Trophoblast cell (in vitro differentiated cells and primary cell): Measurements from ENCODE around the gene UMPS.

ENCODE experiments used
- DNase-seq, 2 donors: peaks; one replicate each; pipeline ENCODE4 v3.0.0-alpha.2; 2016
- H2AFZ ChIP-seq: 2 replicates; pipeline ENCODE4 v1.6.1; 2013; ENCODE audit warnings: low read length, moderate library complexity, mild to moderate bottlenecking; ENCODE audit not compliant: insufficient read depth, poor library complexity
- H2AK5ac ChIP-seq: 2 replicates; pipeline ENCODE4 v1.6.1; 2013; ENCODE audit warnings: mild to moderate bottlenecking, low read length
- H2BK120ac ChIP-seq: 2 replicates; pipeline ENCODE4 v1.6.1; 2013; ENCODE audit warnings: low read length, mild to moderate bottlenecking, moderate library complexity; ENCODE audit not compliant: insufficient read depth, poor library complexity
- H2BK12ac ChIP-seq: 2 replicates; pipeline ENCODE4 v1.6.1; 2013; ENCODE audit warnings: mild to moderate bottlenecking, low read length, moderate library complexity
- H2BK5ac ChIP-seq: 2 replicates; pipeline ENCODE4 v1.6.1; 2013; ENCODE audit warnings: low read length, low read depth, moderate library complexity, mild to moderate bottlenecking; ENCODE audit not compliant: poor library complexity
- H3K14ac ChIP-seq: 2 replicates; pipeline ENCODE4 v1.6.1; 2013; ENCODE audit warnings: mild to moderate bottlenecking, low read length
- H3K18ac ChIP-seq: 2 replicates; pipeline ENCODE4 v1.6.1; 2013; ENCODE audit warnings: mild to moderate bottlenecking, low read length
- H3K23ac ChIP-seq: 2 replicates; pipeline ENCODE4 v1.6.1; 2013; ENCODE audit warnings: low read length
- H3K27ac ChIP-seq: 2 replicates; pipeline ENCODE4 v1.5.1; 2013; ENCODE audit warnings: low read depth, mild to moderate bottlenecking, inconsistent platforms, low read length, moderate library complexity
- H3K27me3 ChIP-seq: 2 replicates; pipeline ENCODE4 v1.6.1; 2013; ENCODE audit warnings: inconsistent platforms, mild to moderate bottlenecking, low read length, moderate library complexity; ENCODE audit not compliant: insufficient read depth
- H3K36me3 ChIP-seq, 2 experiments: 1 replicate in 1 of 2; 2 replicates in 1 of 2; pipeline ENCODE4 v1.6.1; 2013; ENCODE audit warnings: low read length in 2 of 2, mild to moderate bottlenecking in 2 of 2, moderate library complexity in 1 of 2; ENCODE audit not compliant: insufficient read depth in 2 of 2, control insufficient read depth in 1 of 2
- H3K4ac ChIP-seq: 2 replicates; pipeline ENCODE4 v1.6.1; 2013; ENCODE audit warnings: low read depth, mild to moderate bottlenecking, low read length, moderate library complexity
- H3K4me1 ChIP-seq, 2 experiments: 1 replicate in 1 of 2; 2 replicates in 1 of 2; pipeline ENCODE4 v1.6.1; 2013; ENCODE audit warnings: low read length in 2 of 2, mild to moderate bottlenecking in 2 of 2, moderate library complexity in 1 of 2; ENCODE audit not compliant: insufficient read depth in 2 of 2, control insufficient read depth in 1 of 2
- H3K4me2 ChIP-seq: 2 replicates; pipeline ENCODE4 v1.6.1; 2013; ENCODE audit warnings: inconsistent platforms, mild to moderate bottlenecking, low read length, moderate library complexity
- H3K4me3 ChIP-seq: 2 replicates; pipeline ENCODE4 v1.5.1; 2013; ENCODE audit warnings: mild to moderate bottlenecking, low read depth, low read length, inconsistent platforms
- H3K79me1 ChIP-seq: one replicate; pipeline ENCODE4 v1.6.1; 2013; ENCODE audit warnings: low read length
- H3K79me2 ChIP-seq: 2 replicates; pipeline ENCODE4 v1.6.1; 2013; ENCODE audit warnings: low read length, mild to moderate bottlenecking; ENCODE audit not compliant: control insufficient read depth, insufficient read depth, poor library complexity
- H3K9ac ChIP-seq: 2 replicates; pipeline ENCODE4 v1.6.1; 2013; ENCODE audit warnings: mild to moderate bottlenecking, low read length
- H3K9me3 ChIP-seq: 2 replicates; pipeline ENCODE4 v1.6.1; 2013; ENCODE audit warnings: low read depth, mild to moderate bottlenecking, control low read depth, inconsistent platforms, low read length; ENCODE audit not compliant: insufficient read depth
- H4K12ac ChIP-seq: 2 replicates; pipeline ENCODE4 v1.6.1; 2013; ENCODE audit warnings: low read depth, mild to moderate bottlenecking, low read length, moderate library complexity
- H4K8ac ChIP-seq: 2 replicates; pipeline ENCODE4 v1.6.1; 2013; ENCODE audit warnings: low read depth, mild to moderate bottlenecking, low read length, moderate library complexity
- H4K91ac ChIP-seq: one replicate; pipeline ENCODE4 v1.6.1; 2013; ENCODE audit warnings: low read depth, mild to moderate bottlenecking, low read length, moderate library complexity
- WGBS: extraction: QIAGEN DNeasy Blood & Tissue Kit; methylation state at CpG from one replicate; pipeline ENCODE4 v1.1.7; 2013; ENCODE audit warnings: missing lambda C conversion rate; ENCODE audit not compliant: insufficient read length, insufficient coverage; ENCODE audit errors: extremely low coverage; 5-methylcytosine and 5-hydroxymethylcytosine counted together

UMPS gene

DNA sequence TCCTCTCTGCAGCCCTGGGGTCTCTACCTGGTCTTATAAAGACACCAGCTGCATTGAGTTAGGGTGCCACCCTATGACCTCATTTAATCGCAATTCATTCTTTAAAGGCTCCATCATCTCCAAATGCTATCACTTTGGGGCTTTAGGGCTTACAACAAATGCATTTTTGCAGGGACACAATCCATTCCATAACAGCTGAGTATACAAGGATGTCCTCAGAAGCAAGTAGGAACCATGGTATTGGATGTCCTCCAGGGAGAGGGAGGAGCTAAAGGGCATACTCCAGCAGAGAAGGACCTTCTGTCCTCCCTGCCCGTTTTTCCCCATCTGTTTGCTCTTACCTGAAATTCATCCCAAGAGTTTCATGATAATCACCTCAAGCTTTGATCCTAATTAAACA, 30.3 kb downstream of the UMPS start:
- Histone ChIP-seq H3K4me1 (peaks cover 32 to 37% of the 10 kb centered on the region in 2 experiments), H2BK5ac (no peak overlapping the region), H3K79me2 (peaks cover 12% of the 10 kb centered on the region), H2AK5ac (no peak overlapping the region), H4K91ac (no peak overlapping the region), H3K27ac (no peak overlapping the region), H3K79me1 (peaks cover 26% of the 10 kb centered on the region), H3K9ac (no peak overlapping the region), H3K4me3 (no peak overlapping the region), H2AFZ (no peak overlapping the region), H3K4ac (no peak overlapping the region), H4K8ac (no peak overlapping the region), H3K18ac (no peak overlapping the region), H3K23ac (no peak overlapping the region), H4K12ac (no peak overlapping the region), H2BK12ac (no peak overlapping the region), H3K9me3 (peaks cover 2% of the 10 kb centered on the region), H3K27me3 (no peaks in the 10 kb centered on the region), H2BK120ac (no peak overlapping the region), H3K36me3 (peaks cover 17 to 18% of the 10 kb centered on the region in 2 experiments), H3K4me2 (no peak overlapping the region), H3K14ac (no peak overlapping the region)
- WGBS = no CpG with 5 or more reads among the region's 2 CpGs
- no peak for DNase-seq

DNA sequence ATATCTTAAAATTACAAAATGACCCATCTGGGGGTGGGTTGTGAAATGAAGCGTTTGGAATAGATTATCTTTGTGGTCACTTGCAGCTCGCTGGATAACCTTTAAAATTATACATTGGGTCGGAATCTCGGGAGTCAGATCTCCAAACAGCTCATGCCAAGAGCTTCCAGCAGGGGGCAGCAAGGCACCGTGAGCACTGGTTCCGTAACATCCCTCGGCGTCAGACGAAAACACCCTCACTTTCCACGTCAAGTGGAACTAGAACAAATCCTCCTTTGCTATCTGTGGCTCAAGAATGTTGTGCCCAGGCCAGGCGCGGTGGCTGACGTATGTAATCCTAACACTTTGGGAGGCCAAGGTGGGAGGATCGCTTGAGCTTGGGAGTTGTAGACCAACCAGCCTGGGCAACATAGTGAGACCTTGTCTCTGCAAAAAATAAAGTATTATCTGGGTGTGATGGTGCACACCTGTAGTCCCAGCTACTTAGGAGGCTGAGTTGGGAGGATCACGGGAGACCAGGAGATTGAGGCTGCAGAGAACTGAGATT, 31.1 kb downstream of the UMPS start:
- Histone ChIP-seq H3K27ac (no peak overlapping the region), H4K91ac (peak overlapping the region; percentile 26), H3K79me2 (peaks cover 12% of the 10 kb centered on the region), H3K9ac (no peak overlapping the region), H3K4ac (no peak overlapping the region), H2BK12ac (no peak overlapping the region), H2BK120ac (peak overlapping the region; percentile 0), H3K4me3 (no peak overlapping the region), H3K79me1 (peaks cover 26% of the 10 kb centered on the region), H3K23ac (no peak overlapping the region), H4K12ac (no peak overlapping the region), H3K9me3 (peaks cover 2% of the 10 kb centered on the region), H4K8ac (no peak overlapping the region), H3K27me3 (no peaks in the 10 kb centered on the region), H3K18ac (no peak overlapping the region), H3K4me2 (no peak overlapping the region), H2AK5ac (no peak overlapping the region), H3K36me3 (peaks cover 24% of the 10 kb centered on the region in 2 experiments), H2BK5ac (no peak overlapping the region), H2AFZ (no peak overlapping the region), H3K14ac (no peak overlapping the region), H3K4me1 (peaks cover 32 to 37% of the 10 kb centered on the region in 2 experiments)
- peak; percentile 70 to 94 for DNase-seq
- no CpG with 5 or more reads among the region's 15 CpGs for WGBS

DNA sequence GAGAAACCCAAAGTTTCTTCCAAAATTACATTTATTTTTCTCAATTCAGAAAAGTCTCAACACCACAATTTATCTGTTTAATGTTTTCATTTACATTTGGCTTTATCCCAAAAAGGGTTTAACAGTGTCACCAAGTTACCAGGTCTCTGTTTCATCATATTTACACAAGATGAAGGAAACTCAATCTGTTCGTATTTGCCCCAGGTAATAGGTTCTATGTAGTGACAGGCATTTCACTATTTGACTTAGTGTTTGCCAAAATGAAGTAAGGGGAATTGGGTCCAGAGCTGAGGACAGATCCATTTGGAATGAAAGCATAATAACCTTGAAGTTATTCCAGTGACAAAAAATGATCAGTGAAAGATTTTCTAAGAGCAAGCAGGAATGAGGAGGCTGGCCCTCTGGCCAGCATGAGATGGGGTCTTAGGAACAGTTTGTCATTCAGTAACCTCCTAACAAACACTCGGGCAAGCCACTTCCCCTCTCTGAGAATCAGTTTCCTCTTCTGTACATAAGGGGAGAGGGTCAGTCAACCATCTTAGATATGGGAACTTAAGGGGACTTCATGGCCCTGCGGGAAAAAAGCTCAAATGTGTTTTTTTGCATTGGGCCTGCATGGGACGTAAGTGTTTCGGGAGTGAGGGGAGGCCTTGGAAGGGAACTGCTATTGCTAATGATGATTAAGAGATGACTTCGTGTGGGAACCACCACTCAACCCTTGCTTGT, 31.8 kb downstream of the UMPS start:
- Histone ChIP-seq H3K4ac (no peak overlapping the region), H4K91ac (peak overlapping the region; percentile 62), H3K9ac (no peak overlapping the region), H3K27ac (peak overlapping the region; percentile 11), H2AK5ac (no peak overlapping the region), H2BK120ac (peak overlapping the region; percentile 69), H3K4me2 (no peak overlapping the region), H3K4me3 (no peak overlapping the region), H2BK5ac (peak overlapping the region; percentile 44), H3K79me1 (peaks cover 30% of the 10 kb centered on the region), H3K14ac (peak overlapping the region; percentile 18), H3K27me3 (no peaks in the 10 kb centered on the region), H3K79me2 (peaks cover 12% of the 10 kb centered on the region), H3K23ac (no peak overlapping the region), H3K36me3 (peaks cover 29 to 31% of the 10 kb centered on the region in 2 experiments), H4K8ac (no peak overlapping the region), H2AFZ (no peak overlapping the region), H2BK12ac (peak overlapping the region; percentile 61), H3K4me1 (peaks cover 37 to 42% of the 10 kb centered on the region in 2 experiments), H3K9me3 (peaks cover 2% of the 10 kb centered on the region), H3K18ac (peak overlapping the region; percentile 21), H4K12ac (no peak overlapping the region)
- DNase-seq = no peak
- WGBS = no CpG with 5 or more reads among the region's 6 CpGs

DNA sequence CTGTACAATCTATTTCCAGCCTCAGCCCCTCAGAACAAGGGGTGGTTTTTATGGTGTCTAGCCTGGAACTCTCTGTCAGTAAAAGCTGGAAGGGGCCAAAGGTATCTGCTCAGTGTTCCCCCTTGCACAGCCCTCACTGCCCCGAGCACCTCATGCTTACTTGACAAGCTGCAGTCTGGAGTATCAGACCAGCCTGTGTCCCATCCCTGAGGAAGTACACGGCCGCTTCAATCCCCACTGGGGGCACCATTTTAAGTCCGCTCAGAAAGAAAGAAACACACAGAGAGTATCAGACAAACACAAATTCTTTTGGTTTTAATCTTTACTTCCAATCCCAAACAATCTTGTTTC, 32.4 kb downstream of the UMPS start:
- Histone ChIP-seq H3K36me3 (peaks cover 33 to 36% of the 10 kb centered on the region in 2 experiments), H3K27ac (peak overlapping the region; percentile 89), H3K4me2 (no peak overlapping the region), H3K14ac (peak overlapping the region; percentile 18), H3K23ac (no peak overlapping the region), H2BK5ac (peak overlapping the region; percentile 44), H4K8ac (peak overlapping the region; percentile 26), H3K4ac (no peak overlapping the region), H2AFZ (no peak overlapping the region), H3K4me3 (no peak overlapping the region), H3K9me3 (peaks cover 2% of the 10 kb centered on the region), H4K12ac (no peak overlapping the region), H2AK5ac (peak overlapping the region; percentile 26), H2BK120ac (peak overlapping the region; percentile 69), H3K18ac (peak overlapping the region; percentile 21), H2BK12ac (peak overlapping the region; percentile 61), H4K91ac (peak overlapping the region; percentile 62), H3K4me1 (peaks cover 40 to 46% of the 10 kb centered on the region in 2 experiments), H3K9ac (no peak overlapping the region), H3K79me2 (peaks cover 12% of the 10 kb centered on the region), H3K79me1 (peaks cover 32% of the 10 kb centered on the region), H3K27me3 (no peaks in the 10 kb centered on the region)
- no CpG with 5 or more reads among the region's 4 CpGs for WGBS
- DNase-seq = no peak
